Astrocyte (in vitro differentiated cells and primary cell): ENCODE measurements around the gene PRRX1. TPM values are rescaled to one million over a fixed set of nuclear protein-coding genes. Genes with fewer than 3 reads are reported as not detected.
A peak's percentile ranks its signal among the peaks of the same experiment; 100 is the strongest.

ENCODE experiments used
- DNase-seq: peaks from one replicate; pipeline ENCODE4 v3.0.0-alpha.2; 2010; ENCODE audit warnings: low read depth
- FAIRE-seq: peaks from 2 replicates; lab custom pipeline; 2011; peaks lifted over from hg19 to GRCh38; lab: Jason Lieb, UNC
- H2AFZ ChIP-seq: 2 replicates; pipeline ENCODE4 v1.6.0; 2012; ENCODE audit warnings: low read depth, low read length, inconsistent platforms
- H3K27ac ChIP-seq: 2 replicates; pipeline ENCODE4 v1.5.1; 2011; ENCODE audit warnings: low read depth, low read length, inconsistent platforms
- H3K27me3 ChIP-seq: 2 replicates; pipeline ENCODE4 v1.6.0; 2011; ENCODE audit warnings: low read length, inconsistent platforms; ENCODE audit not compliant: insufficient read depth
- H3K36me3 ChIP-seq: 2 replicates; pipeline ENCODE4 v1.5.1; 2011; ENCODE audit warnings: low read length, inconsistent platforms; ENCODE audit not compliant: insufficient read depth
- H3K4me1 ChIP-seq: 2 replicates; pipeline ENCODE4 v1.5.1; 2011; ENCODE audit warnings: low read length, inconsistent platforms; ENCODE audit not compliant: insufficient read depth
- H3K4me2 ChIP-seq: 2 replicates; pipeline ENCODE4 v1.6.0; 2012; ENCODE audit warnings: low read length, inconsistent platforms
- H3K4me3 ChIP-seq: 2 replicates; pipeline ENCODE4 v1.5.1; 2011; ENCODE audit warnings: low read depth, mild to moderate bottlenecking, low read length, inconsistent platforms; ENCODE audit not compliant: insufficient read depth
- H3K79me2 ChIP-seq: 2 replicates; pipeline ENCODE4 v1.6.0; 2012; ENCODE audit warnings: mild to moderate bottlenecking, low read length, inconsistent platforms; ENCODE audit not compliant: insufficient read depth
- H3K9ac ChIP-seq: 2 replicates; pipeline ENCODE4 v1.6.0; 2012; ENCODE audit warnings: mild to moderate bottlenecking, low read length, inconsistent platforms
- H3K9me3 ChIP-seq: 2 replicates; pipeline ENCODE4 v1.5.1; 2012; ENCODE audit warnings: low read depth, mild to moderate bottlenecking, low read length, inconsistent platforms; ENCODE audit not compliant: insufficient read depth
- H4K20me1 ChIP-seq: 2 replicates; pipeline ENCODE4 v1.6.0; 2012; ENCODE audit warnings: low read length, inconsistent platforms; ENCODE audit not compliant: insufficient read depth
- H3K27ac Mint-ChIP-seq: one replicate; pipeline ENCODE4 v1.8.0; 2021; ENCODE audit warnings: mild to moderate bottlenecking, mixed read lengths; ENCODE audit not compliant: unreplicated experiment
- H3K27me3 Mint-ChIP-seq: one replicate; pipeline ENCODE4 v1.8.0; 2021; ENCODE audit warnings: low read depth, mixed read lengths; ENCODE audit not compliant: unreplicated experiment
- H3K36me3 Mint-ChIP-seq: one replicate; pipeline ENCODE4 v1.8.0; 2021; ENCODE audit warnings: low read depth, mixed read lengths; ENCODE audit not compliant: unreplicated experiment
- H3K4me1 Mint-ChIP-seq: one replicate; pipeline ENCODE4 v1.8.0; 2021; ENCODE audit warnings: low read depth, mixed read lengths; ENCODE audit not compliant: unreplicated experiment
- H3K4me3 Mint-ChIP-seq: one replicate; pipeline ENCODE4 v1.8.0; 2021; ENCODE audit warnings: mild to moderate bottlenecking, moderate library complexity, mixed read lengths; ENCODE audit not compliant: unreplicated experiment
- H3K9me3 Mint-ChIP-seq: one replicate; pipeline ENCODE4 v1.8.0; 2021; ENCODE audit warnings: mild to moderate bottlenecking, mixed read lengths; ENCODE audit not compliant: unreplicated experiment
- CTCF ChIP-seq: IDR thresholded peaks from 2 replicates; pipeline ENCODE4 v1.5.1; 2011; ENCODE audit warnings: low read depth, mild to moderate bottlenecking, inconsistent platforms, low read length, moderate library complexity; ENCODE audit not compliant: insufficient read depth
- EZH2 ChIP-seq: IDR thresholded peaks from 2 replicates; pipeline ENCODE4 v1.6.1; 2012; ENCODE audit warnings: mild to moderate bottlenecking, low read length, inconsistent platforms; ENCODE audit not compliant: insufficient read depth
- total RNA-seq: library from RNA; stranded (reverse); gene quantifications from 2 replicates; pipeline ENCODE4 v1.2.1, GENCODE V29; 2021

PRRX1 gene
- total RNA-seq, 1 donor from 2014 or later: 1.3 TPM

GRCh38 chr1:170732252-170732588 is 68.3 kb downstream of the PRRX1 start:
- FAIRE-seq: no peak
- Histone ChIP-seq H3K9me3 (no peaks in the 10 kb centered on the region), H3K27me3 (no peaks in the 10 kb centered on the region), H4K20me1 (no peaks in the 10 kb centered on the region), H3K36me3 (peaks cover 30% of the 10 kb centered on the region), H3K4me3 (no peak overlapping the region), H3K79me2 (no peaks in the 10 kb centered on the region), H3K27ac (no peak overlapping the region), H3K9ac (no peak overlapping the region), H3K4me2 (no peak overlapping the region), H2AFZ (no peak overlapping the region), H3K4me1 (peaks cover 9% of the 10 kb centered on the region)
- Mint-ChIP-seq H3K27me3 (no peaks in the 10 kb centered on the region), H3K4me3 (no peak overlapping the region), H3K36me3 (no peaks in the 10 kb centered on the region), H3K9me3 (no peaks in the 10 kb centered on the region), H3K27ac (no peak overlapping the region), H3K4me1 (peaks cover 17% of the 10 kb centered on the region)
- TF ChIP-seq CTCF (no peak), EZH2 (no peak)
- peak; percentile 20 for DNase-seq

- Mint-ChIP-seq H3K27ac (peak overlapping the region; percentile 51), H3K36me3 (no peaks in the 10 kb centered on the region), H3K27me3 (no peaks in the 10 kb centered on the region), H3K4me3 (no peak overlapping the region), H3K4me1 (peaks cover 13% of the 10 kb centered on the region), H3K9me3 (no peaks in the 10 kb centered on the region)
- peaks cover 9% of the 10 kb centered on the region for H3K4me1 ChIP-seq
- H2AFZ ChIP-seq: no peak overlapping the region
- H4K20me1 ChIP-seq: no peaks in the 10 kb centered on the region
- H3K4me2 ChIP-seq: peak overlapping the region; percentile 0
- no peak overlapping the region for H3K4me3 ChIP-seq
- no peaks in the 10 kb centered on the region for H3K27me3 ChIP-seq
- peak; percentile 51 for DNase-seq
- no peak overlapping the region for H3K27ac ChIP-seq
- H3K79me2 ChIP-seq: no peaks in the 10 kb centered on the region
- no peak overlapping the region for H3K9ac ChIP-seq
- H3K36me3 ChIP-seq: peaks cover 34% of the 10 kb centered on the region
- FAIRE-seq: peak; percentile 67
- H3K9me3 ChIP-seq: no peaks in the 10 kb centered on the region
- no peak for TF ChIP-seq CTCF
- TF ChIP-seq EZH2: no peak
Observed at GRCh38 chr1:170734412-170735175, 70.7 kb downstream of the PRRX1 start.
